Measurements from ENCODE around the gene CACNA2D2.

CACNA2D2 gene

GRCh38 chr3:50464569-50464968 is 38.9 kb downstream of the CACNA2D2 start:
- DNase-seq (ENCODE audit: low spot score) = no peak

GRCh38 chr3:50459785-50460184 is 43.6 kb downstream of the CACNA2D2 start:
- DNase-seq (ENCODE audit: low spot score) = peak; percentile 74

- DNase-seq (ENCODE audit: low spot score) = no peak
Observed at GRCh38 chr3:50457988-50458387, 45.4 kb downstream of the CACNA2D2 start.

- no peak for DNase-seq (ENCODE audit: low spot score)
Observed at GRCh38 chr3:50455161-50456018, 48.0 kb downstream of the CACNA2D2 start.

- DNase-seq (ENCODE audit: low spot score) = peak; percentile 80
Observed at GRCh38 chr3:50454481-50455070, 48.9 kb downstream of the CACNA2D2 start.

- DNase-seq (ENCODE audit: low spot score) = peak; percentile 70
Observed at GRCh38 chr3:50453907-50454306, 49.5 kb downstream of the CACNA2D2 start.

- peak; percentile 77 for DNase-seq (ENCODE audit: low spot score)
Observed at GRCh38 chr3:50450209-50450921, 53.1 kb downstream of the CACNA2D2 start.

- no peak for DNase-seq (ENCODE audit: low spot score)
Observed at GRCh38 chr3:50448752-50449539, 54.5 kb downstream of the CACNA2D2 start.

- no peak for DNase-seq (ENCODE audit: low spot score)
Observed at GRCh38 chr3:50447290-50447840, 56.1 kb downstream of the CACNA2D2 start.

- no peak for DNase-seq (ENCODE audit: low spot score)
Observed at GRCh38 chr3:50445919-50446318, 57.5 kb downstream of the CACNA2D2 start.

- no peak for DNase-seq (ENCODE audit: low spot score)
Observed at GRCh38 chr3:50444782-50445181, 58.7 kb downstream of the CACNA2D2 start.

GRCh38 chr3:50444213-50444612 is 59.2 kb downstream of the CACNA2D2 start:
- no peak for DNase-seq (ENCODE audit: low spot score)

GRCh38 chr3:50442945-50443579 is 60.4 kb downstream of the CACNA2D2 start:
- no peak for DNase-seq (ENCODE audit: low spot score)

GRCh38 chr3:50441424-50442217 is 61.8 kb downstream of the CACNA2D2 start:
- DNase-seq (ENCODE audit: low spot score) = no peak

GRCh38 chr3:50436114-50436674 is 67.2 kb downstream of the CACNA2D2 start:
- peak; percentile 93 for DNase-seq (ENCODE audit: low spot score)

- DNase-seq (ENCODE audit: low spot score) = no peak
Observed at GRCh38 chr3:50435371-50436113, 67.9 kb downstream of the CACNA2D2 start.

GRCh38 chr3:50433954-50434353 is 69.5 kb downstream of the CACNA2D2 start:
- no peak for DNase-seq (ENCODE audit: low spot score)

- DNase-seq (ENCODE audit: low spot score) = no peak
Observed at GRCh38 chr3:50430950-50431435, 72.4 kb downstream of the CACNA2D2 start.

- no peak for DNase-seq (ENCODE audit: low spot score)
Observed at GRCh38 chr3:50430191-50430590, 73.2 kb downstream of the CACNA2D2 start.
